ENCODE measurements around the gene RASA3. TPM values are rescaled to one million over a fixed set of nuclear protein-coding genes. Genes with fewer than 3 reads are reported as not detected.

The RASA3 gene
- polyA plus RNA-seq, 1 donor from 2014 or later: 8.5 TPM

- Histone ChIP-seq H4K20me1 (ENCODE audit: insufficient read depth) (no peaks in the 10 kb centered on the region), H3K4me2 (ENCODE audit: low read length) (no peak overlapping the region), H3K9me3 (ENCODE audit: low read length) (no peaks in the 10 kb centered on the region), H2AFZ (ENCODE audit: low read depth, low read length) (no peak overlapping the region), H3K4me3 (ENCODE audit: low read length) (no peak overlapping the region), H3K36me3 (ENCODE audit: insufficient read depth, low read length) (no peaks in the 10 kb centered on the region), H3K79me2 (replicated peaks; ENCODE audit: insufficient read depth, low read length) (no peaks in the 10 kb centered on the region), H3K27me3 (ENCODE audit: insufficient read depth, low read depth, low read length) (no peaks in the 10 kb centered on the region), H3K9ac (ENCODE audit: low read length) (no peak overlapping the region), H3F3A (ENCODE audit: insufficient read depth, low read length, poor library complexity, severe bottlenecking) (no peaks in the 10 kb centered on the region), H3K27ac (ENCODE audit: low read length) (no peak overlapping the region), H3K9me2 (ENCODE audit: insufficient read depth, low read length) (no peaks in the 10 kb centered on the region)
- no peak for TF ChIP-seq CTCF (IDR thresholded peaks at IDR 0.05; ENCODE audit: poor library complexity, severe bottlenecking)
- no peak for TF ChIP-seq EP300 (conservative IDR thresholded peaks at IDR 0.05; ENCODE audit: poor library complexity, severe bottlenecking)
- TF ChIP-seq REST (IDR thresholded peaks at IDR 0.05; ENCODE audit: borderline replicate concordance): no peak
- no peak for TF ChIP-seq POLR2AphosphoS5 (IDR thresholded peaks at IDR 0.05)
- TF ChIP-seq RAD21 (conservative IDR thresholded peaks at IDR 0.05): no peak
- TF ChIP-seq SMC3 (conservative IDR thresholded peaks at IDR 0.05; ENCODE audit: poor library complexity): no peak
- TF ChIP-seq EZH2 (IDR thresholded peaks at IDR 0.05; ENCODE audit: borderline replicate concordance, insufficient read depth, low read length, poor library complexity, severe bottlenecking): no peak
- no peak for TF ChIP-seq MXI1 (conservative IDR thresholded peaks at IDR 0.05; ENCODE audit: poor library complexity, severe bottlenecking)
- TF ChIP-seq TAF1 (IDR thresholded peaks at IDR 0.05; ENCODE audit: low read depth): no peak
Observed at GRCh38 chr13:113949546-113949945, 182.9 kb downstream of the RASA3 start.

GRCh38 chr13:113948034-113948742 lies 184.2 kb downstream of the RASA3 start:
- TF ChIP-seq TAF1 (IDR thresholded peaks at IDR 0.05; ENCODE audit: low read depth) (no peak), RAD21 (conservative IDR thresholded peaks at IDR 0.05) (no peak), EZH2 (IDR thresholded peaks at IDR 0.05; ENCODE audit: borderline replicate concordance, insufficient read depth, low read length, poor library complexity, severe bottlenecking) (no peak), MXI1 (conservative IDR thresholded peaks at IDR 0.05; ENCODE audit: poor library complexity, severe bottlenecking) (no peak), POLR2AphosphoS5 (IDR thresholded peaks at IDR 0.05) (no peak), CTCF (IDR thresholded peaks at IDR 0.05; ENCODE audit: poor library complexity, severe bottlenecking) (no peak), REST (IDR thresholded peaks at IDR 0.05; ENCODE audit: borderline replicate concordance) (no peak), EP300 (conservative IDR thresholded peaks at IDR 0.05; ENCODE audit: poor library complexity, severe bottlenecking) (no peak), SMC3 (conservative IDR thresholded peaks at IDR 0.05; ENCODE audit: poor library complexity) (no peak)
- H2AFZ ChIP-seq (ENCODE audit: low read depth, low read length): no peak overlapping the region
- no peaks in the 10 kb centered on the region for H3K36me3 ChIP-seq (ENCODE audit: insufficient read depth, low read length)

More at GRCh38 chr13:113948034-113948742, 184.2 kb downstream of the RASA3 start:
- Histone ChIP-seq H3K9me2 (ENCODE audit: insufficient read depth, low read length) (no peaks in the 10 kb centered on the region), H3K4me2 (ENCODE audit: low read length) (no peak overlapping the region), H3K9me3 (ENCODE audit: low read length) (no peaks in the 10 kb centered on the region), H3K27me3 (ENCODE audit: insufficient read depth, low read depth, low read length) (no peaks in the 10 kb centered on the region), H4K20me1 (ENCODE audit: insufficient read depth) (no peaks in the 10 kb centered on the region), H3K27ac (ENCODE audit: low read length) (no peak overlapping the region), H3F3A (ENCODE audit: insufficient read depth, low read length, poor library complexity, severe bottlenecking) (no peaks in the 10 kb centered on the region), H3K4me3 (ENCODE audit: low read length) (no peak overlapping the region), H3K9ac (ENCODE audit: low read length) (no peak overlapping the region), H3K79me2 (replicated peaks; ENCODE audit: insufficient read depth, low read length) (no peaks in the 10 kb centered on the region)
